ENCODE measurements around the gene ADGRA3.

DNA sequence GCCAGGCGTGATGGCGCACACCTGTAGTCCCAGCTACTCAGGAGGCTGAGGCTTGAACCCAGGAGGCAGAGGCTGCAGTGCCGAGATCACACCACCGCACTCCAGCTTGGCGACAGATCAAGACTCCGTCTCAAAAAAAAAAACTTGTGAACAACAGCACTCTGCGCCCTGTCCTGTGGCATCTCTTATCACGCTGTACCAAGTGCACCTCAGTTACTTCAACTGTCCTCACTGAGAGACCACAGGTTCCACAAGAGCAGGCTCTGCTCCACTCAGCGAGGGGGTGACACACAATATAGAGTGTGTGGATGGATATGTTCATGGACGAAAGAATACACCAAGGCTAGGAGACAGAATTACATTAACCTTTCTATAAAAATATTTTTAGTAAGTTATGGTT is 49.3 kb downstream of the ADGRA3 start:
- TF ChIP-seq CTCF (IDR thresholded peaks at IDR 0.05) (no peak), POLR2A (IDR thresholded peaks at IDR 0.05) (no peak)
